NCI-H2196 (cell line): ENCODE data around the gene DBN1.
A peak's percentile ranks its signal among the peaks of the same experiment; 100 is the strongest.

Experiments used
- DNase-seq: peaks from one replicate; lab custom pipeline; 2025; ENCODE audit not compliant: unreplicated experiment; lab: John Stamatoyannopoulos, UW

The DBN1 gene

DNA sequence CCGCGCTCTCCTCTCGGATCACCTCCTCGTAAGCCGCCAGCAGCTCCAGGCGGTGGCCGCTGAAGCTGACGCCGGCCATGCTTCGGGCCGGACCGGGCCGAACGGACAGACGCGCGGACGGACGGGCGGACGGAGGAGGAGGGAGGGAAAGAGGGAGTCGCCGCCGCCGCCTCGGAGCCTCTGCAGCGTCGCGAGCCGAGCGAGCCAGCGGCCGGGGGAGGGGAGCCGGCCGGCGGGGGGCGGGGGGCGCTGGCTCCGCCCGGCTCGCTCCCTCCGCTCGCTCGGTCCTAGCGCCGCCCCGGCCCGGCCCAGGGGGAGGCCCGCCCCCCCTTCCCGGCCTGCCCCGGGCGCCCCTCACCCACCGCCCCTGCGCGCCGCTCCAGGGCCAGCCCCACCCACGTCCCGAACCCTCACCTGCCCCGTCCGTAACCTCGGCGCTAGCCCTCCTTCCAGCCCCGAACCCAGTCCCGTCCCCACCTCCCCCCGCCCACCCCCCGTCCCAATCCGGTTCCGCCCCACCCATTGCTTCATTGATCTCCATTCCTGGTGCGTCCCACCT, at the start of gene DBN1:
Gene DBN1, minus strand, starts transcription at position 192 of the 559 bp plus-strand sequence. Its CDS starts 113 bp downstream, at position 79.
- peak; percentile 69 for DNase-seq

DNA sequence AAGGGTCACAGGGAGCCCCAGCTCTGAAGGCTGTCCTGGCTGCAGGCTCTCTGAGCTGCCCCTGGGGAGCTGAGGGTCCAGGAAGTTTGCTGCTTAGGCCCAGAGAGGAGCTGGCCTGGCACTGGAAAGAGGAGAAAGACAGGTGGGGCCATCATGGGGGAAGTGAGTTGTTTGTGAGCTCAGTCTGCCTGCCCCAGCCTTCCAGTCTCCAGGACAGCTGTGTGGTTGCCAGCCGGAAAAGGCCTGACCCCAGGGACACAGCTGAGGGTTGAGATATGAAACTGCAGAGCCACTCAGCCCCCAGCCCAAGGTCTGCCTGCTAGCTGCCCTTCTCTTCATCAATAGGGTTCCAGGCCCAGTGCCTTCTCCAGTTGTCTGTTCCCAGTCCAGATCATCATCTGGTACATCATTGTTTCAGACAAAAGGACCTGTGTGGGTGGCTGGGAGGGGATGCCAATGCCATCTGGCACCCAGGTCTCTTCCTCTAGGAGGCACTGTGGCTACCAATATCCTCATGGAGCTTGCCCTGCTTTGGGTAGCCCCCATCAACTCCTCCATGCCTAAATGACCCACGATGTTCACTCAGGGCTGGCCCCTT, 47.6 kb upstream of the DBN1 start:
- DNase-seq: no peak

DNA sequence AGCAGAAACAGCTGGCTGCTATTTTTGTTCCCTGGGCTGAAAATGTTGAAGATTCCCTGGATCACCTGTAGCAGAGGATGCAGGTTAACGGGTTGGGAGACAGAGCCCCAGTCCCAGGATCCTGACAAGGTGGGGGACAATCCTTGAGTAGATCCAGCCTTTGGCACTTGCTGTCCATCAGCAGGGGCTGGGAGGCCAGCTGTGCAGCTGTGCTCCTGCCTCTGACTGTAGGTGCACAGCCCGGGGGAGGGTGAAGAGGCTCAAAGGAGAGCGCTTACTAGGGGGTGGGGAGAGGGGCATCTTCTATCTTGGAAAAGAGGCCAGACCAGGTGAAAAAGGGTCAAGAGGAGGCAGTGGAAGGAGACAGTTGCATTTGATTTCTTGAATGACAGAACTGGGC, 46.8 kb upstream of the DBN1 start:
- no peak for DNase-seq

DNA sequence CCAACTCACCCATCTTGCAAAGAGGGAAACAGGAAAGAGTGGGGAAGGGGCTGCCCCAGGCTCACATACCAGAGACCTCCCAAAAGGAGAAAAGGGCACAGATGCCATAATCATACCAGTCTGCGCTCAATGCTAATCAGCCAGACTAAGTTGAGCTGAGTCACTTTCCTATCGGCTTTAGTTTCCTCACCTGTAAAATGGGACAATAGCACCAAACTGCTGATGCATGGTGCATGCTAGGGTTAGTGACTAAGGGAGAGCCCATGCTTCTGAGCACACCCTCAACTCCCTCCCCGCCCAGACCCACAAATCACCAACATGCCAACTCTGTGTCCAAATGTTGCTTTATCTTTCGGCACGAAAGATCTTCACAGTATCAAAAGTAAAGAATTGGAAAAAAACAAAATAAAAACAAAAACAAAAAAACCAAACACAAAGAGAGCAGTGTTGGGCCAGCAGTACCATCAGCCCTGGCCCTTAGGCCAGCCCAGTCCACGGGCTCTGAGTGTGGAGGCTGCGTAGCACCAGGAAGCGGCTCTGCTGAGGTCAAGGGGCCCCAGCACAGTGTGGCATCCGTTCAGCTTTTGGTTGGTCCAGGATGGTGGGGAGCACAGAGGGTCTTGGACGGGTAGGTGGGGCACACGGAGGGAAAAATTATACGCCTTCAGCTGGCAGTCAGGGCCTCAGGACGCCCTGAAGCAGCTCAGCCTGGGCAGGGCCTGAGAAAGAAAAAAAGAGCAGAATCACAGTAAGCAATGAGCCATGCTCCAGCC, 46.2 kb upstream of the DBN1 start:
- no peak for DNase-seq

DNA sequence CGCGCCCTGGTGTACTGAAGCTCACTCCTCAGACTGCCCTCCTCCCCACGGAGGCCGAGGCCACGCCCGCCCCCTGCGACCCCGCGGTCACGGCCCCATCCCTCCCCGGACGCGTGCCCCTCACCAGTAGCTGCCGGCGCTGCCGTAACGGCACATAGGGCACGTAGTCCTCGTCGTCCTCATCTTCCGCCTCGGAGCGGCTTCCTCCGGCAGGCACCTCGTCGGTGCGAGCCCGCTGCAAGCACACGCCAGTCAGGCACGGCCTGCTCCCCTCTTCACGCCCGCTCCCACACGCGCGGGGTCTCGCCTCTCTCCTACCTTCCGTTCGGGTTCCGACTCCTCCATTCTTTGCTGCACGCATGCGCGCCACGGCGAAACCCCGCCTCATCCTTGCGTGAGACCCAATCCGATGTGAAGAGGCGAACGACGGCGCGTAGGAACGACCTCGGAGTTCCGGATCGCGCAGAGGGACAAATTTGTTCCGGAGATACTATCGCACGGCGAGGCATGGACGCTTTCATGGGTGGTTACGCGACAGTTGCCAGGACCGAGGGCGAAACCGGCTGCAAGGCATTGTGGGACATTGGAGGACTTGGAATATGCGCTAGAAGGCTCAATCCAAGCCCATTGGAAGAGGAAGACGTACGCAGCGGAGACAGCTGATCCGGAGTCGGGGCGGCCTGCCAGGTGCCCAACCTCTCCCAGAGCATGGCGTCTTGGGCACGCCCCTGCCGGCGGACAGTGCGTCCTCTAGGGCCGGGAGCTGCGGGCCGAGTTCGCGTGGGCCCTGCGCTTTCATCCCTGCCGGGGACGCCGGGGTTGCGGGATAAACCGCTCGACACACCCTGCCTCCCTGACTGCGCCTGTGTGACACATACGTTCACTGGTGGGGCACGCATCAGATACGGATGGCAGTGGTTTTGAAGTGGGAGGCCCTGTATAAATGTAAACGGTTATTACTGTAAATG, 43.5 kb upstream of the DBN1 start, which contains the start of gene DDX41:
Gene DDX41, minus strand, starts transcription at position 361 of the 968 bp plus-strand sequence. Its CDS starts 16 bp downstream, at position 345.
- peak; percentile 99 for DNase-seq

DNA sequence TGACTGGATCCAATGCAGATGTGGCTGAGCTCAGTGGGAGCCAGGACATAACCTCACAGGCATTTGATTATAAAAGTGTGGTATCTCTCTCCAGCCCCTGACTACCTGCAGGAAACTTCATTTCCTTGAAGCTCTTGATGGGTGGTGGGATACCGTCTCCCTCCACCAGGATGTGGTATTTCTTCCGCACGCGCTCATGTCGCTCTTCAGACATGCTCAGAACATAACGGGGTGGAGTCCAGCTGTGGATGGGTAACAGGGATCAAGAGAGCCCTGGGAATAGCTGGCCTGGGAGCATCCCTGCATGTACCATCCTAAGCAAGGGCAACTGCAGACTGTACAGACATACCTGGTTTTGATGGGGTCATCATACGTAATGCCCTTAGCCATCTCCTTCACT, 42.1 kb upstream of the DBN1 start:
- DNase-seq: no peak

DNA sequence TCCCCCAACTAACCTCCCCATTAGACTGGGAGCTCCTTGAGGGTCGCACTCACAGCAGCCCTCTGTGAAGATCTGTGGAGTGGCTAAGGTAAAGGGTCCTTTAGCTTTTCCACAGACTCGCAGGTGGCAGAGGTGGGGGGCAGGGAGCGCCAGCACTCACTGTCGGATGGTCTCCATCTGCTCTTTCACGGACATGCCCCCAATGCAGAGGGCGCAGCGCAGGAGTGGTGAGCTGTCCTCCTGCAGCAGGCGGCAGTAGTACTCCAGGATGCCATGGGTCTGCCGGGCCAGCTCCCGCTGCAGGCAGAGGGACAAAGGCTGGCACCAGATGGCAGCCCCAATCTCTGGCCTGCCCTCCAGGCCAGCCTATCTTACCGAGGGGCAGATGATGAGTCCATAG, 41.1 kb upstream of the DBN1 start:
- no peak for DNase-seq

DNA sequence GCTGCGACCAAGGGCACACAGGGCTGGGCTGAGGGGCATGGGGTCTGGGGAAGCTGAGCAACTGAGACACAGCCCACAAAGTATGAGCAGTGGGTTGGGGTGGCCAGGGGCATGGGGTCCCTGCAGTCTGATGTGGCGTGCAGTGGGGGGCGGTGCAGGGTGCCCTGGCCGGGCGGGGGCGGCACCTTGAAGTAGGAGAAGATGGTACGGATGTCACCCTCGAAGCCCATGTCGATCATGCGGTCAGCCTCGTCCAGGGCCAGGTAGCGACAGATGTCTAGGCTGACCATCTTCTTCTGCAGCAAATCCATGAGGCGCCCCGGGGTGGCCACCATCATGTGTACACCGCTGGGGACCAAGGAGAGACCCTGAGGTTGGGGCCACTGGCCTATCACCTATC, 40.1 kb upstream of the DBN1 start:
- no peak for DNase-seq

DNA sequence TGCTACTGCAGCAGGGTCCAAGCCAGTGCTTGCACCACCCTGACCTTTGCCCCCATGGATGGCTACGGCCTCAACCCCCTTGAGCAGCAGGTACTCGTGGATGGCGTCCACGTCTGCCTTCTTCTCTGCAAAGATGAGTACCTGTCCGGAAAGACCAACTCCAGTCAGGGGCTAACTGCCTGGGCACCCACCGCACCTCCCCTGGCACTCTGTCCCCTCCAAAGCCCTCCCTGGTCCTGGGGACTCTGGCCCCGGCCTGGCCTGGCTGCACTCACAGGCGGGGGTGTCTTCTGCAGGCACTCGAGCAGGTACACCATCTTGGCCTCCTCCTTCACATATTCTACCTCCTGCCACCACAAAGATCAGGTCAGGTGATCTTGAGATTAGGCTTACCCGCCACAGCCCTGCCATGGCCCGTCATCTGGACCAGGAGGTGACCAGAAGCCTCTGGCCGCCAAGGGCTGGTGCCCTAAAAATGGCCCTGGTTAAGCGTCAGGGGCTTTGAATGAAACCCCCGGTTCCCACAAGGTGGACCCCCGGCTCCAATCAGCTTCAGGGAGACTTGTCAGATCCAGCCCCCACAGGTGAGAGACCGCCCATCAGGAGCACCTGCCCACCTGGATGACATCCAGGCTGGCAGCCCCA, 39.4 kb upstream of the DBN1 start:
- DNase-seq: no peak

DNA sequence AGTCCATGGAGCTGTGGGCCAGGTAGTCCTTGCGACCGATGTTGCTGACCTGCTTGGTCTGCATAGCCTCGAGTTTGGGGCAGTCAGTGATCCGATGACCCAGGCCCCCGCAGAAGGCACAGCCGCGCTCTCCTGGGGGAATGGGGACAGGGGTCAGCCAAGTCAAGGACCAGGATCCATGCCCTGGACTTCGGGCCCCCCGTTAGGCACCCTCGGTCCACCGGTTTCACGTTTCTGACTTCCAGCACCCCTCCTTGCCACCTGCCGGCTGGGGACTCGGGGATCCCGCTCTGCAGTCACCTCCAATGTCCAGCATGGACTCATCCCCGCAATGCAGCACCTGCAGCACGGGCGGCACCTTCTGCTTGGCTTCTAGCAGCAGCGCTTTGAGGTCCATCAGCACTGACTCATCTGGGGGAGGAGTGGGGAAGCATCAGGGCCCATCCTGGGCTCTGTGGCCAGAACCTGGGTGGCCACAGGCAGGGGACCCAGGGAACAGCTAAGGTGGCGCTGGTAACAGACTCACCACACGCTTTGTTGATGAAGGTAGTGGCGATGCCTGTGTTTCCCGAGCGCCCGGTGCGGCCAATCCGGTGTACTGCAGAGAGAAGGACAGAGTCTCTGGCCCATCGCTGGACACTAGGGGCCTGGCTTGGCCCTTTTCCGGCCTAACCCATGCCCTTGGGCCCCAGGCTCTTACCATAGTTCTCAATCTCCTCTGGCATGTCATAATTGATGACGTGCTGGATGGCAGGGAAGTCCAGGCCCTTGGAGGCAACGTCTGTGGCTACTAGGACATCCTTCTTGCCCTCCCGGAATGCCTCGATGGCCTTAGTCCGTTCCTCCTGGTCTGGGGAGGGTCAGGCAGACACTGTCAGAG, 38.6 kb upstream of the DBN1 start:
- no peak for DNase-seq

DNA sequence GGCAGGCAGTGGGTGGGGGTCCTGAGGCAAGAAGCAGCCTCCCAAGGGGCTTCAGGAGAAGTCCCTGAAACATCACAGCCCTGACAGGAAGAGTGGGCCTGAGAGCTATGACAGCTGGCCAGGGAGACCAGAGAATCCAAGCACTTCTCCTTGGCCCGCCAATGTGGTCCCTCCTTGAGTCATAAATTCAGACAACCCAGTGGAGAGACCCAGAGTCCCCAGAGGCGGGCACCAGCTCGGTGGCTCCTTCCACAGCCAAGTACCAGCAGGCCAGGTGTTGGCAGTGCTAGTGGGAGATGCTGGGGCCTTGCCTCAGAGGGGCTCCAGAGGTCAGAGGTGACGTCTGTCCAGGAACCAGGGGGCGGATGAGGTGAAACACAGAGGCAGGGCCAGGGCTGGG, 37.7 kb upstream of the DBN1 start:
- DNase-seq: no peak

DNA sequence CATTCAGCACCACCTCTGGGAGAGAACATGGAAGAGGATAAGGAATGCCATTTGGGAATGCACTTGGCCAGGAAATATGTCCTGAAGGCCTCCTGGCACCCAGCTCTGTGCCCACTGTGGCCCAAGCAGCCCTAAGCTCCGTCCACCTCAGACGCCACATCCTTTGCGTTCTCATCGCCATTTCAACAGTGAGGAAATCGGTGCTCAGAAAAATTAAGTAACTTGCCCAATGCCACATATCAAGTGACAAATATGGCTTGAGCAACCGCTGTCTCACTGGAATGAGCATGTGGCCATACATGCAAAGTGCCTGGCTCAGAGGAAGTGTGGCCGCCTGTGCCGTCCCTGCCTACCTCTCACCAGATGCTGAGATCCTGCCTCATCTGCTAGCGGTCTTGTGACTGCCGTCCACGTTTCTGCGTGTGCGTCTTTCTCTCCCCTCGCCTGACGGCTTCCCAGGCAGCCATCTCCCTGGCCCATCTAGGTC, 37.2 kb upstream of the DBN1 start:
- no peak for DNase-seq

DNA sequence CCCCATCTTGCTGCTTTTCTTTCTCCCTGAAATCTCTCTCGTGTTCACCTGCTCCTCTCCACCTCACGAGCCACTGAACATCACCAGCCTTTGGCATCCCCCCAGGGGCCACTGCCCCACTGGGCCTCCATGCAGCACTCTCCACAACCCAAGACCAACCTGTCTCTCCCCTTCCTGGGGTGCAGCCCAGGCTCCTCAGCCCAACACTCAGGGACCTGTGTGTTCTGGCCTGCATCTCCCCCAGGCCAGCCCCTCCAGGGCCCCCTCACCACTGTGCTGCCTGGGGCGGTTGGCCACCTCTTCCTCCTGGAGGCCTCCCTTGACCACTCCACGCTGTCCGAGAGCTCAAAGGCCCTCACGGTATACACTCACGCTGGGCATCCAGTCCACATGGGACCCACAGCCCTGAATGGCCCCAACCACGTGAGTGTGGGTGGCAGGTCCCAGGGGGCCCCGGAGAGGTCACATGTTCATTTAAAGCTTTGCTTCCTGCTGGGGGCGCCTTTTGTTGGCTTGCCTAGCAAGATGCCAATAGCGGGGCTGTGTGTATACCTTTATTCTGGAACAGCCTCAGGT, 36.6 kb upstream of the DBN1 start:
- DNase-seq: no peak

DNA sequence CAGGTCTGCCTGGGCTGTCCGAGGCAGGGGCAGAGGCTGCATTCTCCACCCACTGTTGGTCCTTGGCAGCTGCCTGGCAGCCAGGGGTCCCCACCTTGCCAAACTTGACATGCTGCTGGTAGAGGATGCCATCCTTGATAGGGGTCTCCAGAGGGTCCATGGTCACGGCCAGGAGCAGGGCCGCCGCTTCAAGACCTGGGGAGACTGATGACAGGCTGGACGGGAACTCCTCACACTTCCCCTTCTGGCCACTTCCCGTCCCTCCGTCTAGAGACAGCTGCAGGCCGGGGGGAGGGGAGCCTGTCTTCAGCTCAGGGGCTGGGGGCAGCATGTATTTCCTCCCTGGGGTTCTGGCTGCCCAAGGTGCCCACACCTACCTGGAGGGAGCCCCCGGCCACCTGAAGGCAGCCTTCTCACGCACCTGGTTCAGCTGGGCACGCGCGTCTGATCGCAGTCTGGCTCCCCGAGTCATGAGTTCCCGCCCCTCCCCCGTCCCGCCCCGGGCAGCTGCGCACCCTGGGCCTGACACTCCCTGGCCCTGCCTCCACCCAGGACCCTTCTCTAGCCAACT, 36.0 kb upstream of the DBN1 start, which contains the start of gene DOK3:
Gene DOK3, minus strand, starts transcription at position 446 of the 571 bp plus-strand sequence. Its CDS starts 286 bp downstream, at position 160.
- DNase-seq: no peak

DNA sequence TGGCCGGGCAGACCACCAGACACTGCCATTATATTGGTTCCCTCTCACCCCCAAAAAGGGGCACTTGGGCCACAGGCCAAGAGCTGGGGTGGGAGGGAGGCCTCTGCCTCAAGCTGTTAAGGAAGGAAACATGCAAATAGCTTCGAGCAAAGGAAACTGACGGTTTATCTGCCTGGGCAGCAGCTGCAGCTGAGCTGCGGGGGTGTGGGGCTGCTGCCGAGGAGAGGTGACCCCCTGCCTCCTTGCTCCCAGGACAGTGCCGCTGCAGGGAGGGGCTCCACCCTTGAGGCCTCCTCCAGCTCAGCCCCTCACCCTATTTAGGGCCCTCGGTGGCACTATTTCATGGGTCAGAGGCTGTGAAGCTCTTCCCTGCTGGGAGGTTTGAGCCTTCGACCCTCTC, 35.4 kb upstream of the DBN1 start:
- no peak for DNase-seq

DNA sequence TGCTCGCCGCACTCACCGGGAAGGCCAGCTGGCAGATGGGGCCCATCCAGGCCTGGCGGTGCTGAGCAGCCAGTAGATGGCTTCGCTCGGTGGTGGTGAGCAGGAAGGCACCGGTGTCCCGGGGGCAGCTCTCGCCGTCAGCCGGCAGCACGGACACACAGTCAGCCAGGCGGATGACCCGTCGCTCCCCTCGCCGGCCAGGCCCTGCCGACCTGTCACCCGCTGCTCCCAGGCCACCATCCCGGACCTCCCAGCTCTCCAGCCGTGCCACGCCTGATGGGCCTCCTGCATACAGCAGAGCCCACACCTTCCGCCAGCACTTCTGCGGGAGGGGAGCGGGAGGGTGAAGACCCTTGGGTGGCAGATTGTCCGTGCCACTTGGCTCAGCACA, 34.8 kb upstream of the DBN1 start:
- no peak for DNase-seq

DNA sequence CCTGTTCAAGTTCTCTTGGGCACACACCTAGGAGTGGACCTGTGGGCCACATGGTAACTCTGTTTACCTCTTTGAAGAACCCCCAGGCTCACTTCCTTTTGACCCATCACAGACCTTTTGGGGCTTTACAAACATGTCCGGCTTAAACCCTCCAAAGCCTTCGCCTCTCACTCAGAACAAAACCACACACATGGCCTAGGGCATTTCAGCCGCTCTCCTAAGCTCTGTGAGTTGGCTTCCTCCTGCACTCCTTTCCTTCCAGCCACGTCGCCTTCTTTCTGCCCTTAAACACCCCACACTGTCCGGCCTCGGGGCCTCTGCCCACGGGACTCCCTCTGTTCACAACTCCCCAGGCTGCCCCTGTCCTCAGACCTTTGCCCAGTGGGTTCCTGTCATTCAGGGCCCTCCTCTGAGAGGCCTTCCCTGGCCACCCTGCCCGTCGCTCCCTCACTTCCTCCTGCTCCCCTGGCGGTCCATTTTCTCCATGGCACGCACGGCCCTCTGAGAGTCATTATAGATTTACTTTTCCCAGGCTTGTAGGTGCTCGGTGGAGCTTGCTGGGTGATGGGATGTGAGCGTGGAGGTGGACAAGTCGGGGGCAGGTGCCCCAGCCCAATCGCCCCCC, 34.3 kb upstream of the DBN1 start:
- no peak for DNase-seq

DNA sequence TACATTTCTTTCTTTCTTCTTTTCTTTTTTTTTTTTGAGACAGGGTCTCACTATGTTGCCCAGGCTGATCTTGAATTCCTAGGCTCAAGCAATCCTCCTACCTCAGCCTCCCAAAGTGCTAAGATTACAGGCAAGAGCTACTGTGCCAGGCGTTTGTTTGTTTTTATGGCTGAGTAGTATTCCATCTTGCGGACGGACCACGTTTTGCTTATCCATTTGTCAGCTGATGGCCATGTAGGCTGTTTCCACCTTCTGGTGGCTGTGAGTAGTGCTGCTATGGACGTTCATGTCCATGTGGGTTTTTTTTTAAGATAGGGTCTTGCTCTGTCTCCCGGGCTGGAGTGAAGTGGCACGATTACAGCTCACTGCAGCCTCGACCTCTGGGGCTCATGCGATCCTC, 33.7 kb upstream of the DBN1 start:
- no peak for DNase-seq
